HG03175 (cell line): ENCODE data around the gene APOBEC3F.

ENCODE experiments used
- ATAC-seq: cut with Tn5 transposase; IDR thresholded peaks from one replicate; pipeline ENCODE4 v1.9.1; 2021; ENCODE audit warnings: mild to moderate bottlenecking, moderate library complexity; ENCODE audit not compliant: unreplicated experiment

The APOBEC3F gene

DNA sequence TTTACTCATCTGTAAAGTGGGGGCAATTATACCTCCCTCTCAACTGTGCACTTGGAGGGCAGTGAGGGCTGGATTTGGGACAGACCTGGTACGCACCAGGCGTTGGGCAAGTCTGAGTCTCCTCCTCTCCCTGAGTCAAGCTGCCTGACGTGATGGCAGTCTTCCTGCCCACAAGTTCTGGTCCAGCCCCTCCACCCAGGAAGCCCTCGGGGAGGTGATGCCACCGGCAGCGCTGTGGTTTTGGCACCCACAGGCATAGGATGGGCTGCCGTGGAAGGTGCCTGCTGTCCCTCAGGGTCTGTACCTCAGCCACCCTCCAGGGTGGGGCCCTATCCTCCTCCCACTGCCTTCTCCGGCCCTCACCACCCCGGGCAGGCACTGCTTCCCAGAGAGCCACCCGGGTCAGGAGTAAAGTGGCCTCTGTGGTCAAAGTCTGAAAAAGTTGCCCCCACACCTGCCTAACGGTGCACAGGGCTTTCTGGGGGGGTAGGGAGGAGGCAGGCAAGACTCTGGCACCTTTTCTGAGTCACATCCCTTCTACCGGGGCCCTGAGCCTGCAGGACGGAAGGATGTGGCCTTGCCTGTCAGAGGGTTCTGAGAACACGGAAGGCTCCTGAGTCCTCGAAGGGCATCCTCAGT lies 49.9 kb downstream of the APOBEC3F start:
- no peak for ATAC-seq

DNA sequence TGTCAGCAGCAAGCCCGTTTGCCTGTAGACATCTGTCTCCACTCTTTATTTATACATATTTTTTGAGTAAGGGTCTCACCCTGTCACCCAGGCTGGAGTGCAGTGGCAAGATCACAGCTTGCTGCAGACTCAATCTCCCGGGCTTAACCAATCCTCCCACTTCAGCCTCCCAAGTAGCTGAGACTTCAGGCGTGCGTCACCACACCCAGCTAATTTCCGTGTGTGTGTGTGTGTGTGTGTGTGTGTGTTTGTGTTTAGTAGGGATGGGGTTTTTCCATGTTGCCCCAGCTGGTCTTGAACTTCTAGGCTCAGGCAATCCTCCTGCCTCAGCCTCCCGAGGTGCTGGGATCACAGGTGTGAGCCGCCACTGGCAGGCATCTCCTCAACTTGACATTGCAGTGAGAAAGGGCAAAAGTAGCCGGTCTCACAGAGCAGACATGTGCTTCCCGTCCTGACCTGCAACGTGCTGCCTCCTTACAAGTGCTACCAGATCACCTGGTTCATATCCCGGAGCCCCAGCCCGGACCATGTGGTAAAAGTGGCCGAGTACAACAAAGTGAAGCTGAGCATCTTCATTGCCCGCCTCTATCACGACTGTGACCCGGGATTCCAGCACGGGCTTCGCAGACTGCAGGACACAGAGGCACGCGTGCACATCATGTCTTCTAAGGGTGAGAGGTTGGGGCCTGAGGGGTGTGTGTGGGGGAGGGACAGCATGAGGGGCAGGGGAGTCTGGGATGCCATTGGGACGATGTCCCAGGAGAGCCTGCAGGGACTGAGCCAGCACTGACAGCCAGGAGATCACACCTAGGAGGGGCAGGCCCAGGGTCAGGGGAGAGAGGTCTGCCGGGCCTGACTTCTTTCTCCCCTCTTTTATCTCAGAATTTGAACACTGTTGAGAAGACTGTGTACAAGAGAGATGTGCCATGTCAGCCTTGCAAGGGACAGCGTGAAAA lies 50.7 kb downstream of the APOBEC3F start:
- no peak for ATAC-seq

DNA sequence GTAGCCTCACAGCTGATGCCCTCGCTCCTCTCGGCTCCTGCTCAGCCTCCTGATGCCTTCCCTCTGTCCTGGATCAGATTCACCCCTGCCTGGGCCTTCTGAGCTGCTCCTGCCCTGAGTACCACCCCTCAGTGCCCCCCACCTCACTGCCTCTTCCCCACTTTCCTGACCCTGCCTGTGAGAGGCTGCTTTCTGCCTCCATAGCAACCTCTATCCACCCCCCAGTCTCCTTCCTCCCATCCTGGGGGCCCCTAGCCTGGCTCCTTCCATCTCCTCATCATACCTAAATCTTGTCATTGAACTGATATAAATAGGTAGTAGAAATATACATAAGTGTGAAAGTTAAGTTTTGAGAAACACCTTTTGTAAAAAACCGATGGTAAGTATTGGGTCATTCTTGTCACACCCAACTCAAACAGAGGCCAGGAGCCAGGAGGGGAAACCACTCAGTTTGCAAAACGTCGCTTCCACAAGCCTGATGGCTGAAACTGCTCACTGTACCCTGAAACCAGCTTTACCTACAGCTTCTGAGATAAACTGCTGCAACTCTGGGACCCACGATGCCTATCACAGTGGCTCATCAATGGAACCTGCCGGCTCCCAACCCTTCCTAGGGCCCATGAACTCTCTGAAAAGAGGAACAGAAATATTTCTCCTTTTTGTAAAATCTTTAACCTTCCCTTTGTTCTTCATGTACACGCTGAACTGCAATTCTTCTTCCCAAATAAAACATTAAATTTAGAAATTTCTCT lies 51.6 kb downstream of the APOBEC3F start:
- ATAC-seq: no peak

DNA sequence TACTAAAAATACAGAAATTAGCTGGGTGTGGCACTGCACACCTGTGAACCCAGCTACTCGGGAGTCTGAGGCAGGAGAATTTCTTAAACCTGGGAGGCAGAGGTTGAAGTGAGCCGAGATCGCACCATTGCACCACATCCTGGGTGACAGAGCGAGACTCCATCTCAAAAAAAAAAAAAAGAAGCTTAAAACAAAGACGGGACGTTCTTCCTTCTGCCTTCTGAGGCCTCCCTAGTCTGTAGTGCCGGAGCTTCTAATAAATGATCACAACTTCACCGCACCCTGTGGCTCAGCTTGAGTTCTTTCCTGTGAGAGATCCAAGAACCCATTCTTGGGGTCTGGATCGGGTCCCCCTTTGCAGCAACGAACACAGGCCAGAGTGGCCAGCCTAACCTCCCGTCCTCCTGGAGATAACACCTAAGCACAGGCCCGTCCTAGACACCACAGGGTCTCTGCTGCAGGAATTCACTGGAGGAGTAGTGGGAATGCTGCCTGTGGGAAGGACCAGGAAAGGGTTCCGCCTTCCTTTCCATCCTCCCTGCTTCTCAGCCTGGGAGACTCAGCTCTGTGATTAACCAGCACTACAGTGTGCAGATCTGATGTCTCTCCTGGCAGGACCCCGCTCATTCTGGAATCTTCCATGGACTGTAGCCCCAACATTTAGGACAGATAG lies 54.2 kb downstream of the APOBEC3F start:
- no peak for ATAC-seq

DNA sequence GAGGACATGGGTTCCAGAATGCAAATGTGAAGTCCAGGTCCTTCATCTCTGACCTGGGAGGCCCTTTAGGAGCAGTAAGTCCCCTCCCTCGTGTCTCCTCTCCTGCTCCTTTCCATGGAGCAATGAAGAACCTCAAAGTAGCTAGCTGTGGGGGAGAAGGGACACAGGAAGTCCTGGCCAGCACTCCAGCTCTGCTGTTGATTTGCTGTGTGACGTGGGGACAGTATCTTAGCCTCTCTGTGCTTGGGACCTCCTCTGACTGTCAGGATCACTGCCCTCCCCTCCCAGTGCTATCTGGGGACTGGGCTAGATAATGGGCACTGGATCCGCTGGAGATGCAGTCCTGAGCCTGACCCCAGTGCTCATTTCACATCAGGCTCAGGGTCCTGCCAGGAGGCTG lies 55.3 kb downstream of the APOBEC3F start:
- no peak for ATAC-seq

DNA sequence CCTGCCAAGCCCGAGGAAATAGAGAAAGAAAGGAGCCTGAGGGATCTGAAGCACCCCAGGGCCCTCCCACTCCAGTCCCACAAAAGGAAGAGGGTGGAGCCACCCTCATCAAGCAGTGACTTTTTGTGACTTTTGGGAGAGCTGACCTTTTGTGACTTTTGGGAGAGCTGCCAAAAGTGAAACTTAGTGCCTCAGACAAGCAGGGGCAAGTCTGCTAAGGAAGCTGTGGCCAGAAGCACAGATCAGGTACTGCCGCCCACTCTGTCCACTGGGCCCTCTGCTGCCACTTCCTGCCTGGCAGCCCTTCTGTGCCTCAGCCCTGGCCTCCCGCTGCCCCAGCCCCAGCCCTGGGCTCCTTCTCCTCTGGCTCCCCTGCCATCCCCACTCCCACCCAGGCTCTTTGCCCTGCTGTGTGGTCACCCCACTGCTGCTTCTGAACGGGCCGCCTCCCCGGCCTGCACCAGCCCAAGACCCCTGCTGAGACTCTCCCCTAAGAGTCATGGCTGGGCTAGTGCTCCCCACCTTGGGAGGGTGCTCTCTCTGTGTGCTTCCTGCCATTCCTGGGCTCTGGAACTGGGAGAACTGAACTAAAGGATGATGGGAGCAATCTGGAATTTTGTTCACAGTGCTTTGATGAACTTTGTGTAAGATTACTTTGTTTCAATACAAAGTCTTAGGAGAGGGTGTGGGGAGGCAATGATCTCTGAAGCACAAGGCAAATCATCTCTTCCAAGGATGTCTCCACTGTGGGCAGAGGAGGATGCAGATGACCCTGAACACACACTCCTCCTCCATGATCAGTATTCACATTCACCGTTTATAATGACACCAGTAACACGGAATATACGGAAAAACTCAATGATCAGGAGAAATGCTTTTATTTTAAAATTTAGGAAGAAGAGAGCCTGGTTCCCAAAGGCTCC lies 56.7 kb downstream of the APOBEC3F start, which contains the start of gene APOBEC3H:
TSS of gene APOBEC3H (plus strand) at position 147 of the 923 bp plus-strand sequence. CDS start 3,035 bp downstream, outside the sequence.
- no peak for ATAC-seq

DNA sequence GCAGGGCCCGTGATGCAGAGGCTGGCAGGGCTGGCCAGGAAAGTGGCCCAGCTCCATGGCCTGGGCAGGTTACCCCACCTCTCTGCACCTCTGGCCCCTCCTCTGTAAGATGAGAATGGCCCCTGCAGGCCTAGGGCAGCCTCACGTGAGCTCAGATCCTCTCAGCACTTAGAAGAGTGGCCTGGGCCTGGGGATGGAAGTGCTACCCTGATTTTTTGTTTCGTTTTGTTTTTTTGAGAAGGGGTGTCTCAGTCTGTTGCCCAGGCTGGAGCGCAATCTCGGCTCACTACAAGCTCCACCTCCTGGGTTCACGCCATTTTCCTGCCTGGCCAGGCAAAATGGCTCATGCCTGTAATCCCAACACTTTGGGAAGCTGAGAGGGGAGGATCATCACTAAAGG lies 57.4 kb downstream of the APOBEC3F start:
- ATAC-seq: no peak

DNA sequence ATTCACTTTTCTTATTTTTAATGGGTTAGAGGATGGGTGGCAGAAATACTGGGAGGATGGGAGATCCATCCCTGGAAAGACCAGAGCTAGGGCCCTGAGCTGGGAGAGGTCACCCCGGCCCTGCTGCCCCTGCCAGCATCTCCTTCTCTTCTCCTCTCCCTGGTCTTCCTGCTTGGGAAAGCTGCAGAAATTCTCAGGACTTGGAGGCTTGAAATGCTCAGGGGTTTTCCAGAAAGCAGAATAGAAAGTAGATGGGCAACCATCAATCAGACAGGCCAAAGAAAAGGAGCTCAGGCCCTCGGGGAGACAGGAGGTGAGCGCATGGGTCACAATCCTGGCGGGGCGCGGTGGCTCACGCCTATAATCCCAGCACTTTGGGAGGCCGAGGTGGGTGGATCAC lies 57.9 kb downstream of the APOBEC3F start:
- no peak for ATAC-seq

DNA sequence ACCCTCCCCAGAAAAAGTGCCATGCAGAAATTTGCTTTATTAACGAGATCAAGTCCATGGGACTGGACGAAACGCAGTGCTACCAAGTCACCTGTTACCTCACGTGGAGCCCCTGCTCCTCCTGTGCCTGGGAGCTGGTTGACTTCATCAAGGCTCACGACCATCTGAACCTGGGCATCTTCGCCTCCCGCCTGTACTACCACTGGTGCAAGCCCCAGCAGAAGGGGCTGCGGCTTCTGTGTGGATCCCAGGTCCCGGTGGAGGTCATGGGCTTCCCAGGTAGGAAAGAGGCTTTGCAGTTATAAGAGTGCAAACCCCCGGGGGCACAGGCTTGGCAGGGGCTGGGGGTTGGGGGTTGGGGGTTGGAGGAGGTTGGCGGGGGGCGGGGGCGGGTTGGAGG lies 60.6 kb downstream of the APOBEC3F start:
- ATAC-seq: no peak

DNA sequence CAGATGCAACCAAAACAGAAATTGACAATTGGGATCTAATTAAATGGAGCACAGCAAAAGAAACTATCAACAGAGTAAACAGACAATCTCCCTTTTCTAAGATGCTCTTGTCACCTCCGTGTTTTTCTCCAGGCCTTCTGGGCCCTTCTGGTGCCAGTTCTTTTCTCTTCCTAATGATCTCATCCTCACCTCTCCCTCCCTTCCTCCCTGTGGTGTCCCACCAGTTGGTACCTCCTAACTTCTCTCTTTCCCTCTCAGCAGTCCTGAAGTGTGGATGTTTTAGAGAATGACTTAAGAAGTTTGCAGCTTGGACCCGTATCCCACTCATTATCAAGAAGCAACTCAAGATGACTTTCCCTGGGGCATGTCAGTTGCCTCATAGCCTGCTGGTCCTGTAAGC lies 62.8 kb downstream of the APOBEC3F start:
- no peak for ATAC-seq
